K562 (cell line): ENCODE results near the gene HDAC1. TPM values are rescaled to one million over a fixed set of nuclear protein-coding genes. Genes with fewer than 3 reads are reported as not detected.
A peak's percentile ranks its signal among the peaks of the same experiment; 100 is the strongest.

Experiments used
- ELF1 ChIP-seq: fragments of 200-800 bp; sonication (Bioruptor generic); IDR thresholded peaks from 2 replicates; pipeline ENCODE4 v1.6.1; 2016; ENCODE audit warnings: missing genetic modification characterization, missing compliant biosample characterization
- HDAC3 ChIP-seq: fragments of 450-650 bp; IDR thresholded peaks from 2 replicates; pipeline ENCODE4 v1.6.1; 2018; ENCODE audit warnings: borderline replicate concordance, mild to moderate bottlenecking, moderate library complexity; ENCODE audit not compliant: partially characterized antibody
- MAZ ChIP-seq, 2 experiments: fragments of 450-650 bp in 1 of 2; sonication (generic) in 1 of 2; formaldehyde crosslinking; IDR thresholded peaks in 1 of 2; conservative IDR thresholded peaks in 1 of 2; 2 replicates each; pipeline versions ENCODE4 v1.4.0 to v1.5.0; 2020; ENCODE audit warnings: mild to moderate bottlenecking in 1 of 2, missing genetic modification reagents in 1 of 2
- MIER1 ChIP-seq: fragments of 450-650 bp; IDR thresholded peaks from 2 replicates; pipeline ENCODE4 v1.6.1; 2016; ENCODE audit warnings: antibody characterized with exemption, mild to moderate bottlenecking, low read depth
- YBX1 ChIP-seq: fragments of 450-650 bp; IDR thresholded peaks from 2 replicates; pipeline ENCODE4 v1.7.1; 2016; ENCODE audit warnings: mild to moderate bottlenecking
- polyA plus RNA-seq, 8 experiments: library from polyadenylated mRNA; depleted of rRNA in 4 of 8; stranded (reverse) in 5 of 8; unstranded in 3 of 8; fragments of >200 nt; fragmentation: Nextera tagmentation in 2 of 8; fragmentation: Illumina TruSeq in 1 of 8; extraction: Ambion mirVana in 2 of 8; extraction: Trizol in 1 of 8; gene quantifications; 2 replicates each; pipeline versions ENCODE4 v1.2.1 to v1.2.3, GENCODE V29; 2011 to 2014; ENCODE audit warnings: inconsistent platforms in 1 of 8, missing spikeins in 1 of 8
- total RNA-seq, 7 experiments: library from RNA; depleted of rRNA in 6 of 7; stranded (reverse); fragments of >200 nt in 6 of 7; fragmentation: Illumina TruSeq in 2 of 7; extraction: Trizol in 2 of 7; gene quantifications; 2 replicates each; pipeline versions ENCODE4 v1.2.1 to v1.2.3, GENCODE V29; 2011 to 2021; ENCODE audit warnings: low replicate concordance in 1 of 7
- TF ChIP-seq, protein P1 (sequence below), 3 experiments: fragments of 200-800 bp in 1 of 3; sonication (Bioruptor generic) in 1 of 3; sonication (generic) in 1 of 3; formaldehyde crosslinking in 1 of 3; IDR thresholded peaks; 2 replicates each; pipeline versions ENCODE4 v1.6.1 to v1.8.0; 2016 to 2022; ENCODE audit warnings: mild to moderate bottlenecking in 2 of 3, missing compliant biosample characterization in 2 of 3, missing genetic modification characterization in 2 of 3, missing genetic modification reagents in 1 of 3
- TF ChIP-seq, protein P2 (sequence below), 2 experiments: fragments of 450-650 bp in 1 of 2; sonication (generic) in 1 of 2; formaldehyde crosslinking in 1 of 2; IDR thresholded peaks in 1 of 2; conservative IDR thresholded peaks in 1 of 2; 2 replicates each; pipeline versions ENCODE4 v1.6.1 to v1.8.1; 2016 to 2023; ENCODE audit warnings: mild to moderate bottlenecking in 2 of 2, moderate library complexity in 2 of 2, inconsistent platforms in 1 of 2, missing genetic modification reagents in 1 of 2
- TF ChIP-seq, protein P3 (sequence below): fragments of 200-600 bp; sonication (generic); IDR thresholded peaks from one replicate; pipeline ENCODE4 v1.6.1; 2012; ENCODE audit warnings: mild to moderate bottlenecking, low read depth, low read length, inconsistent platforms

Gene HDAC1
- total and polyA plus RNA-seq, 9 of the 15 experiments (the other 6 are each of a cell fraction or from before 2014, with no cell fraction given) = 169 to 384 (median 193) TPM

DNA sequence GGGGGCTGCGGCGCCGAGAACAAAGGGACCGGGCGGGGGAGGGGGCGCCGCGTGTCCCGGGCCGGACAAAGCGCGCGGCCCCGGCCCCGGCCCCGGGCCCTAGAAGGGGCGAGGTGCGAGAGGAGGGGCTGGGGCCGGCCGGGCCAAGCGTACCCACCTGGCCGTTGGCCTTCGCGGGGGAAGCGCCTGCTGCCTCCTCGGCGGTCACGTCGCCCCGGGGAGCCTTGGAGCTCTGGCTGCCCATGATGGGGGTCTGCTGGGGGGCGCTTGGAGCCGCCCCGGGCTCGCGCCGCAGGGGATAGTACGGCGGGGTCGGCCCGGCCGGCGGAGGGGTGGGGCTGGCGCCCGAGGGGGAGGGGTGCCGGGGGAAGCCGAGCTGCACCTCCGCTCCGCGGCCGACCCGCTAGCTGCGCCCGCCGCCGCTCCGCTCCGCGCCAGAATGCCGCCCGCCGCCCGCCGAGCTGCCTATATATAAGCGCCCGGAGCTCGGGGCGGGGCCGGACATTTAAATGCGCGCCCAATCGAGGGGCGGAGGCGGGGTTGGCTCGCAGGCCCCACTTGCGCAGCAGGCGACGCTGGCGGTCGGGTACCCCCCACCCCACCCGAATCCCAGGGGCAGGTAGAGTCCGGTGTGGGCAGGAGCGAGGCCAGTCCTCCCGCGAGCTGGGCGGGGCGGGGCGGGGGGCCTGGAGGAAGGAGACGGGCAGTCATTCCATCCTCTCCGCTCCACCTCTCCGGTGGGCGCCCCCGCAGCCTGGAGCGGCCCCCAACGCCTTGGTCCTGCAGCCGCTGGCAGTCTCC is 44.1 kb downstream of the HDAC1 start, which contains the start of gene MARCKSL1 (continued):
- TF ChIP-seq, protein P1, sequence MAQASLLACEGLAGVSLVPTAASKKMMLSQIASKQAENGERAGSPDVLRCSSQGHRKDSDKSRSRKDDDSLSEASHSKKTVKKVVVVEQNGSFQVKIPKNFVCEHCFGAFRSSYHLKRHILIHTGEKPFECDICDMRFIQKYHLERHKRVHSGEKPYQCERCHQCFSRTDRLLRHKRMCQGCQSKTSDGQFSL (CRISPR knock-in tag; IDR thresholded peaks at IDR 0.05) = no peak; the same call in 1 of the 2 replicates
- TF ChIP-seq, protein P1 (tag; IDR thresholded peaks at IDR 0.05) = peak in 1 of 2 experiments; percentile 16; a peak in 1 of 4 replicates
- TF ChIP-seq ELF1 (tag) (no peak), MIER1 (no peak), YBX1 (no peak), HDAC3 (no peak), MAZ (CRISPR knock-in tag; conservative IDR thresholded peaks at IDR 0.05 in 1 of 2, IDR thresholded peaks at IDR 0.05 in 1 of 2) (peak; percentile 55 to 61; a peak in 3 of 4 replicates)
- TF ChIP-seq, protein P2, sequence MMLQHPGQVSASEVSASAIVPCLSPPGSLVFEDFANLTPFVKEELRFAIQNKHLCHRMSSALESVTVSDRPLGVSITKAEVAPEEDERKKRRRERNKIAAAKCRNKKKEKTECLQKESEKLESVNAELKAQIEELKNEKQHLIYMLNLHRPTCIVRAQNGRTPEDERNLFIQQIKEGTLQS (IDR thresholded peaks at IDR 0.05) = no peak
- TF ChIP-seq, protein P2 (CRISPR knock-in tag; conservative IDR thresholded peaks at IDR 0.05) = no peak
- TF ChIP-seq, protein P3, sequence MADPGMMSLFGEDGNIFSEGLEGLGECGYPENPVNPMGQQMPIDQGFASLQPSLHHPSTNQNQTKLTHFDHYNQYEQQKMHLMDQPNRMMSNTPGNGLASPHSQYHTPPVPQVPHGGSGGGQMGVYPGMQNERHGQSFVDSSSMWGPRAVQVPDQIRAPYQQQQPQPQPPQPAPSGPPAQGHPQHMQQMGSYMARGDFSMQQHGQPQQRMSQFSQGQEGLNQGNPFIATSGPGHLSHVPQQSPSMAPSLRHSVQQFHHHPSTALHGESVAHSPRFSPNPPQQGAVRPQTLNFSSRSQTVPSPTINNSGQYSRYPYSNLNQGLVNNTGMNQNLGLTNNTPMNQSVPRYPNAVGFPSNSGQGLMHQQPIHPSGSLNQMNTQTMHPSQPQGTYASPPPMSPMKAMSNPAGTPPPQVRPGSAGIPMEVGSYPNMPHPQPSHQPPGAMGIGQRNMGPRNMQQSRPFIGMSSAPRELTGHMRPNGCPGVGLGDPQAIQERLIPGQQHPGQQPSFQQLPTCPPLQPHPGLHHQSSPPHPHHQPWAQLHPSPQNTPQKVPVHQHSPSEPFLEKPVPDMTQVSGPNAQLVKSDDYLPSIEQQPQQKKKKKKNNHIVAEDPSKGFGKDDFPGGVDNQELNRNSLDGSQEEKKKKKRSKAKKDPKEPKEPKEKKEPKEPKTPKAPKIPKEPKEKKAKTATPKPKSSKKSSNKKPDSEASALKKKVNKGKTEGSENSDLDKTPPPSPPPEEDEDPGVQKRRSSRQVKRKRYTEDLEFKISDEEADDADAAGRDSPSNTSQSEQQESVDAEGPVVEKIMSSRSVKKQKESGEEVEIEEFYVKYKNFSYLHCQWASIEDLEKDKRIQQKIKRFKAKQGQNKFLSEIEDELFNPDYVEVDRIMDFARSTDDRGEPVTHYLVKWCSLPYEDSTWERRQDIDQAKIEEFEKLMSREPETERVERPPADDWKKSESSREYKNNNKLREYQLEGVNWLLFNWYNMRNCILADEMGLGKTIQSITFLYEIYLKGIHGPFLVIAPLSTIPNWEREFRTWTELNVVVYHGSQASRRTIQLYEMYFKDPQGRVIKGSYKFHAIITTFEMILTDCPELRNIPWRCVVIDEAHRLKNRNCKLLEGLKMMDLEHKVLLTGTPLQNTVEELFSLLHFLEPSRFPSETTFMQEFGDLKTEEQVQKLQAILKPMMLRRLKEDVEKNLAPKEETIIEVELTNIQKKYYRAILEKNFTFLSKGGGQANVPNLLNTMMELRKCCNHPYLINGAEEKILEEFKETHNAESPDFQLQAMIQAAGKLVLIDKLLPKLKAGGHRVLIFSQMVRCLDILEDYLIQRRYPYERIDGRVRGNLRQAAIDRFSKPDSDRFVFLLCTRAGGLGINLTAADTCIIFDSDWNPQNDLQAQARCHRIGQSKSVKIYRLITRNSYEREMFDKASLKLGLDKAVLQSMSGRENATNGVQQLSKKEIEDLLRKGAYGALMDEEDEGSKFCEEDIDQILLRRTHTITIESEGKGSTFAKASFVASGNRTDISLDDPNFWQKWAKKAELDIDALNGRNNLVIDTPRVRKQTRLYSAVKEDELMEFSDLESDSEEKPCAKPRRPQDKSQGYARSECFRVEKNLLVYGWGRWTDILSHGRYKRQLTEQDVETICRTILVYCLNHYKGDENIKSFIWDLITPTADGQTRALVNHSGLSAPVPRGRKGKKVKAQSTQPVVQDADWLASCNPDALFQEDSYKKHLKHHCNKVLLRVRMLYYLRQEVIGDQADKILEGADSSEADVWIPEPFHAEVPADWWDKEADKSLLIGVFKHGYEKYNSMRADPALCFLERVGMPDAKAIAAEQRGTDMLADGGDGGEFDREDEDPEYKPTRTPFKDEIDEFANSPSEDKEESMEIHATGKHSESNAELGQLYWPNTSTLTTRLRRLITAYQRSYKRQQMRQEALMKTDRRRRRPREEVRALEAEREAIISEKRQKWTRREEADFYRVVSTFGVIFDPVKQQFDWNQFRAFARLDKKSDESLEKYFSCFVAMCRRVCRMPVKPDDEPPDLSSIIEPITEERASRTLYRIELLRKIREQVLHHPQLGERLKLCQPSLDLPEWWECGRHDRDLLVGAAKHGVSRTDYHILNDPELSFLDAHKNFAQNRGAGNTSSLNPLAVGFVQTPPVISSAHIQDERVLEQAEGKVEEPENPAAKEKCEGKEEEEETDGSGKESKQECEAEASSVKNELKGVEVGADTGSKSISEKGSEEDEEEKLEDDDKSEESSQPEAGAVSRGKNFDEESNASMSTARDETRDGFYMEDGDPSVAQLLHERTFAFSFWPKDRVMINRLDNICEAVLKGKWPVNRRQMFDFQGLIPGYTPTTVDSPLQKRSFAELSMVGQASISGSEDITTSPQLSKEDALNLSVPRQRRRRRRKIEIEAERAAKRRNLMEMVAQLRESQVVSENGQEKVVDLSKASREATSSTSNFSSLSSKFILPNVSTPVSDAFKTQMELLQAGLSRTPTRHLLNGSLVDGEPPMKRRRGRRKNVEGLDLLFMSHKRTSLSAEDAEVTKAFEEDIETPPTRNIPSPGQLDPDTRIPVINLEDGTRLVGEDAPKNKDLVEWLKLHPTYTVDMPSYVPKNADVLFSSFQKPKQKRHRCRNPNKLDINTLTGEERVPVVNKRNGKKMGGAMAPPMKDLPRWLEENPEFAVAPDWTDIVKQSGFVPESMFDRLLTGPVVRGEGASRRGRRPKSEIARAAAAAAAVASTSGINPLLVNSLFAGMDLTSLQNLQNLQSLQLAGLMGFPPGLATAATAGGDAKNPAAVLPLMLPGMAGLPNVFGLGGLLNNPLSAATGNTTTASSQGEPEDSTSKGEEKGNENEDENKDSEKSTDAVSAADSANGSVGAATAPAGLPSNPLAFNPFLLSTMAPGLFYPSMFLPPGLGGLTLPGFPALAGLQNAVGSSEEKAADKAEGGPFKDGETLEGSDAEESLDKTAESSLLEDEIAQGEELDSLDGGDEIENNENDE = no peak
